Activated CD4-positive, alpha-beta memory T cell treated with anti-CD3 and anti-CD28 coated beads for 36 hours (primary cell): Measurements from ENCODE around the gene CS. TPM values are rescaled to one million over a fixed set of nuclear protein-coding genes. Genes with fewer than 3 reads are reported as not detected.
"Not testable (repeated sequence)": the region's sequence is repeated elsewhere in the genome, so short reads cannot be mapped to it uniquely, and the experiment has no call there.

ENCODE experiments used
- CTCF ChIA-PET: fragments of 350-600 bp; sonication (Branson Sonifier 250); formaldehyde crosslinking; loops from one replicate; lab custom pipeline; 2021; ENCODE audit warnings: antibody characterized with exemption, inconsistent platforms; lab: Charles Lee
- POLR2A ChIA-PET: fragments of 350-600 bp; sonication (Branson Sonifier 250); formaldehyde crosslinking; loops from one replicate; lab custom pipeline; 2021; ENCODE audit warnings: antibody characterized with exemption; lab: Charles Lee
- DNase-seq: peaks from one replicate; pipeline ENCODE4 v3.0.0-alpha.2; 2020
- H3K27ac Mint-ChIP-seq: one replicate; pipeline ENCODE4 v1.8.0; 2021; ENCODE audit warnings: mixed read lengths
- H3K27me3 Mint-ChIP-seq: one replicate; pipeline ENCODE4 v1.8.0; 2021; ENCODE audit warnings: mixed read lengths
- H3K36me3 Mint-ChIP-seq: one replicate; pipeline ENCODE4 v1.8.0; 2021; ENCODE audit warnings: mixed read lengths
- H3K4me1 Mint-ChIP-seq: one replicate; pipeline ENCODE4 v1.8.0; 2021; ENCODE audit warnings: low read depth, mixed read lengths
- H3K4me3 Mint-ChIP-seq: one replicate; pipeline ENCODE4 v1.8.0; 2021; ENCODE audit warnings: mild to moderate bottlenecking, mixed read lengths
- H3K9me3 Mint-ChIP-seq: one replicate; pipeline ENCODE4 v1.8.0; 2021; ENCODE audit warnings: mixed read lengths
- intact Hi-C: fragments of 100-400 bp; cut with micrococcal nuclease; formaldehyde crosslinking; loops from one replicate; pipeline ENCODE4 v1.15.1; 2023
- total RNA-seq, 2 experiments: library from RNA; stranded (reverse); gene quantifications; one replicate each; pipeline ENCODE4 v1.2.3, GENCODE V29; 2021

Gene CS
- total RNA-seq, 2 experiments from 2014 or later: 304 to 309 TPM

DNA sequence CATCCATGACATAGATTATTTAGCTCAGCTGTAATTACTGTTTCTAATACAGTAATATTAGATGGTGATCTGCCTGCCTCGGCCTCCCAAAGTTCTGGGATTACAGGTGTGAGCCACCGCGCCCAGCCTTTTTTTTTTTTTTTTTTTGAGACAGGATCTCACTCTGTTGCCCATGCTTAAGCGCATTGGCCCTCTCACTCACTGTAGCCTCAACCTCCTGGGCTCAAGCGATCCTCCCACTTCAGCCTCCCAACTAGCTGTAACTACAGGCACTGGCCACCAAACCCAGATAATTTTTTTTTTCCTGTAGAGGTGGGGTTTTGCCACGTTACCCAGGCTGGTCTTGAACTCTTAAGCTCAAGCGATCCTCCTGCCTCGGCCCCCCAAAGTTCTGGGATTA, 35.4 kb upstream of the CS start:
- DNase-seq, H3K4me3 Mint-ChIP-seq, H3K27ac Mint-ChIP-seq, H3K9me3 Mint-ChIP-seq, intact Hi-C loops, H3K27me3 Mint-ChIP-seq: not testable (repeated sequence)
- H3K36me3 Mint-ChIP-seq: peaks cover 12% of the 10 kb centered on the region
- peaks cover 58% of the 10 kb centered on the region for H3K4me1 Mint-ChIP-seq
- ChIA-PET POLR2A (interaction anchor here (1.6 kb wide), 1 partner anchor 114 kb away, joined by 6 read pairs; the partner anchor contains the start of gene RNF41), CTCF (interaction anchor here (1.0 kb wide), 1 partner anchor 146 kb away, joined by 3 read pairs; the partner anchor contains the start of gene SMARCC2)

DNA sequence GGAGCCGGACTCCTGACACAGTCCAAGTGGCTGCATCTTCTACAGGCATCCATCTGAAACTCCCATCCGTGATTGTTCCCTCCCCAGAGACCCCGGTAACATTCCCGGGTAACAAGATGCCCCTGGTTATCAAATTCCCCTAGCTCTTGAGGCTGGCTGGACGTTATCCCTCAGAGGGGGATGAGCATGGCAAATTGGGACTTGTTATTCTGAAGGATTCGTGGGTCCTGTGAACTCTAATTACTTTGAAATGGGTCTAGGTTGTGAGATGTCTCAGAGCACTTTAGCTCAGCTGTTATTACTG, 34.3 kb upstream of the CS start:
- Mint-ChIP-seq H3K4me1 (peaks cover 49% of the 10 kb centered on the region), H3K27me3 (no peaks in the 10 kb centered on the region), H3K4me3 (peak overlapping the region; percentile 94), H3K27ac (peak overlapping the region; percentile 99), H3K36me3 (peaks cover 4% of the 10 kb centered on the region), H3K9me3 (no peaks in the 10 kb centered on the region)
- DNase-seq: no peak
- POLR2A ChIA-PET: interaction anchor here (2.1 kb wide), 1 partner anchor 25 kb away, joined by 17 read pairs; the partner anchor contains the start of gene STAT2
- intact Hi-C loops: loop anchor here (1.0 to 5.0 kb wide), 3 partner anchors 18 to 353 kb away; partner anchors contain the start of gene PTGES3
- CTCF ChIA-PET: interaction anchor here (0.8 to 3.2 kb wide), 2 partner anchors 26 to 129 kb away, joined by 3 to 13 read pairs; partner anchors contain the start of gene STAT2

- peaks cover 43% of the 10 kb centered on the region for H3K4me1 Mint-ChIP-seq
- peaks cover 2% of the 10 kb centered on the region for H3K36me3 Mint-ChIP-seq
- CTCF ChIA-PET: interaction anchor here (0.6 to 3.2 kb wide), 10 partner anchors 12 to 144 kb away, joined by 3 to 13 read pairs (median 3); partner anchors contain the start of genes ANKRD52, CNPY2, RNF41 and SMARCC2
- peak within 1 kb of the TSS; percentile 99 for H3K27ac Mint-ChIP-seq
- no peaks in the 10 kb centered on the region for H3K27me3 Mint-ChIP-seq
- no peaks in the 10 kb centered on the region for H3K9me3 Mint-ChIP-seq
- intact Hi-C loops: loop anchor here (1.0 to 5.0 kb wide), 7 partner anchors 18 to 353 kb away; partner anchors contain the start of genes CS, PTGES3, SPRYD4 and STAT2
- peak; percentile 97 for DNase-seq
- POLR2A ChIA-PET: interaction anchor here (1.0 to 2.5 kb wide), 6 partner anchors 16 to 112 kb away, joined by 3 to 17 read pairs (median 7); partner anchors contain the start of genes CNPY2, CS, RNF41 and STAT2
- H3K4me3 Mint-ChIP-seq: peak within 1 kb of the TSS; percentile 94
These were observed 33.8 kb upstream of the CS start, which contains the start of gene PAN2 for GRCh38 chr12:56333679-56334489. TSS of gene PAN2 (minus strand) at chr12:56334000. CDS start at chr12:56333094, 906 bp downstream.

GRCh38 chr12:56333197-56333678, 33.1 kb upstream of the CS start:
- H3K4me3 Mint-ChIP-seq: peak overlapping the region; percentile 94
- ChIA-PET POLR2A (interaction anchor here (1.0 to 2.5 kb wide), 7 partner anchors 16 to 116 kb away, joined by 3 to 17 read pairs (median 5); partner anchors contain the start of genes CNPY2, CS, RNF41 and STAT2), CTCF (interaction anchor here (0.6 to 3.2 kb wide), 9 partner anchors 12 to 131 kb away, joined by 3 to 13 read pairs (median 3); partner anchors contain the start of genes ANKRD52, CNPY2, RNF41 and STAT2)
- H3K27me3 Mint-ChIP-seq: no peaks in the 10 kb centered on the region
- H3K36me3 Mint-ChIP-seq: no peaks in the 10 kb centered on the region
- DNase-seq: no peak
- peak overlapping the region; percentile 99 for H3K27ac Mint-ChIP-seq
- intact Hi-C loops: loop anchor here (1.0 to 5.0 kb wide), 5 partner anchors 27 to 354 kb away; partner anchors contain the start of genes CS, PTGES3, SPRYD4 and STAT2
- H3K4me1 Mint-ChIP-seq: peaks cover 37% of the 10 kb centered on the region
- H3K9me3 Mint-ChIP-seq: no peaks in the 10 kb centered on the region

DNA sequence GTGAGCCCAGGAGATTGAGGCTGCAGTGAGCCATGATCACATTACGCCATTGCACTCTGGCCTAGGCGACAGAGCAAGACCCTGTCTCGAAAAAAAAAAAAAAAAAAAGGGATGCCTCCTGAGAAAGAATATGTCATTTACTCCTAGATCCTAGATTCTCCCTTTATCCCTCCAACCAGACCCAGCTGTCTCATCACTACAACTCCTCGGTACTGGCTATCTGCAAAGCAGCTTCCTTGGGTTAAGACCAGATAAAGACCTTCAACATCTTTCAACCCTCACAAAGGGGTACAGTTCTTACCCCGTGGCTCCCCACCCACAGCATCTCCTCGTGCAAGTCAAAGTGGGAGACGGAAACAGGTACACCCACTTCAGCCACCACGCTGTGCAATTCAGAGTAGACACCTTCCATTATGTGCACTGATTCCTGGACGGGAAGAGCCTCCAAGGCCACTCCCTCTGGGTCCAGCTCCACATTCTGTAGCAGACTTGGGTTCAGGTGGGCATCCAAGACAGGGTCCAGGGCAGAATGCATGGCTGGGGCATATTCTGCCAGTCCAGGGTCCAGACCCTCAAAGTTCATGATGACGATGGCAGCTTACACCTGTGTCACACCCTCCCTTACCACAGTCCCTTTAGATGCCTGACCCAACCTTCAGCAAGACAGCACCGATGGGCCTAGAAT, 32.5 kb upstream of the CS start:
- intact Hi-C loops: loop anchor here (1.0 to 5.0 kb wide), 5 partner anchors 28 to 355 kb away; partner anchors contain the start of genes CS, PTGES3, SPRYD4 and STAT2
- CTCF ChIA-PET: interaction anchor here (0.8 to 3.2 kb wide), 7 partner anchors 11 to 132 kb away, joined by 3 to 13 read pairs (median 4); partner anchors contain the start of genes ANKRD52, CNPY2 and STAT2
- DNase-seq: no peak
- peak overlapping the region; percentile 94 for H3K4me3 Mint-ChIP-seq
- H3K9me3 Mint-ChIP-seq: no peaks in the 10 kb centered on the region
- peak overlapping the region; percentile 99 for H3K27ac Mint-ChIP-seq
- H3K36me3 Mint-ChIP-seq: no peaks in the 10 kb centered on the region
- peaks cover 31% of the 10 kb centered on the region for H3K4me1 Mint-ChIP-seq
- no peaks in the 10 kb centered on the region for H3K27me3 Mint-ChIP-seq
- POLR2A ChIA-PET: interaction anchor here (0.6 to 2.5 kb wide), 10 partner anchors 15 to 248 kb away, joined by 3 to 17 read pairs (median 5); partner anchors contain the start of genes CNPY2, CS, RNF41 and STAT2

- Mint-ChIP-seq H3K36me3 (peaks cover 5% of the 10 kb centered on the region), H3K4me1 (peaks cover 21% of the 10 kb centered on the region), H3K9me3 (no peaks in the 10 kb centered on the region), H3K27ac (no peak overlapping the region), H3K4me3 (no peak overlapping the region), H3K27me3 (no peaks in the 10 kb centered on the region)
- ChIA-PET CTCF (no interaction called here), POLR2A (no interaction called here)
- no peak for DNase-seq
- intact Hi-C loops: loop anchor here (5.0 kb wide), 1 partner anchor 356 kb away; the partner anchor contains the start of gene PTGES3
These were observed 30.9 kb upstream of the CS start for GRCh38 chr12:56330936-56331490.

- Mint-ChIP-seq H3K4me1 (peaks cover 6% of the 10 kb centered on the region), H3K36me3 (peaks cover 22% of the 10 kb centered on the region), H3K27me3 (no peaks in the 10 kb centered on the region), H3K27ac (no peak overlapping the region), H3K4me3 (no peak overlapping the region), H3K9me3 (no peaks in the 10 kb centered on the region)
- POLR2A ChIA-PET: no interaction called here
- DNase-seq: no peak
- CTCF ChIA-PET: no interaction called here
- intact Hi-C loops: no loop called here
These were observed 26.4 kb upstream of the CS start for GRCh38 chr12:56326533-56326932.

GRCh38 chr12:56326126-56326525, 26.0 kb upstream of the CS start:
- peaks cover 22% of the 10 kb centered on the region for H3K36me3 Mint-ChIP-seq
- intact Hi-C loops: no loop called here
- DNase-seq: no peak
- no peaks in the 10 kb centered on the region for H3K27me3 Mint-ChIP-seq
- POLR2A ChIA-PET: interaction anchor here (0.8 kb wide), 1 partner anchor 37 kb away, joined by 3 read pairs; no protein-coding TSS in a partner anchor
- peaks cover 3% of the 10 kb centered on the region for H3K4me1 Mint-ChIP-seq
- CTCF ChIA-PET: interaction anchor here (0.9 kb wide), 1 partner anchor 33 kb away, joined by 3 read pairs; the partner anchor contains the start of gene STAT2
- no peak overlapping the region for H3K27ac Mint-ChIP-seq
- no peak overlapping the region for H3K4me3 Mint-ChIP-seq
- no peaks in the 10 kb centered on the region for H3K9me3 Mint-ChIP-seq

DNA sequence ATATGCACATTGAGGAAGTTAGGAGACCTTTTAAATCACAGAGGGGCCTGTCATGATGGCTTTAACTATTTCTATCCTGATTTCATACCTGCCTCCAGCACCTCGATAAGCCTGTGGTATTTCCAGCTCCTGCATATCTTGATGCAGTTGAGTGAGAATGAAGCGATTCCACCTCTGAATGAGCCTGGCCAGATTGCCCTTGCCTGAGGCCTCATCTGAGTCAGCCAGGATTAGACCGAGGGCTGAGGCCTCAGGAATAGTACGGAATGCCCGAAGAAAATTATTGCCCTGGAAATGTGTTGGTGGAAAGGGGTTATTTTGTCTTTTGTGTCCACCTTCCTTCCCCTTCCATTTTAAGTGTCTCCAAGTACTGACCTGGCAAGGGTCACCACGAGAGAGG, 24.1 kb upstream of the CS start:
- CTCF ChIA-PET: interaction anchor here (0.6 kb wide), 1 partner anchor 9 kb away, joined by 3 read pairs; the partner anchor contains the start of gene CNPY2
- H3K27ac Mint-ChIP-seq: no peak overlapping the region
- DNase-seq: no peak

DNA sequence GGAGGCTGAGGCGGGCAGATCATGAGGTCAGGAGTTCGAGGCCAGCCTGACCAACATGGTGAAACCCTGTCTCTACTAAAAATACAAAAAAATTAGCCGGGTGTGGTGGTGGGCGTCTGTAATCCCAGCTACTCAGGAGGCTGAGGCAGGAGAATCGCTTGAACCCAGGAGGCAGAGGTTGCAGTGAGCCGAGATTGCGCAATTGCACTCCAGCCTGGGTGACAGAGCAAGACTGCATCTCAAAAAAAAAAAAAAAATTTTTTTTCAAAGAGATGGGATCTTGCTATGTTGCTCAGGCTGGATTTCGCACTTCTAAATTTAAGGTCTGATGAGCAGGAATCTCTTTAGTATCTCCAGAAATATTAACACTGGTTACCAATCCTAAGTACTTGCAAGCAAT, 21.5 kb upstream of the CS start:
- H3K27ac Mint-ChIP-seq, H3K4me1 Mint-ChIP-seq, intact Hi-C loops, DNase-seq, H3K4me3 Mint-ChIP-seq, H3K9me3 Mint-ChIP-seq, H3K27me3 Mint-ChIP-seq: not testable (repeated sequence)
- ChIA-PET POLR2A (interaction anchor here (0.7 kb wide), 1 partner anchor 55 kb away, joined by 5 read pairs; the partner anchor contains the start of gene COQ10A), CTCF (interaction anchor here (0.7 to 1.6 kb wide), 3 partner anchors 12 to 143 kb away, joined by 4 read pairs; partner anchors contain the start of gene PAN2)
- H3K36me3 Mint-ChIP-seq: peaks cover 27% of the 10 kb centered on the region

More for the DNA sequence above, 24.1 kb upstream of the CS start:
- Mint-ChIP-seq H3K27me3 (no peaks in the 10 kb centered on the region), H3K36me3 (peaks cover 25% of the 10 kb centered on the region), H3K4me1 (no peaks in the 10 kb centered on the region), H3K4me3 (no peak overlapping the region), H3K9me3 (no peaks in the 10 kb centered on the region)
- POLR2A ChIA-PET: no interaction called here
- intact Hi-C loops: no loop called here
